MM.1S (cell line): Measurements from ENCODE around the gene STK32B.

Experiments
- DNase-seq: peaks from one replicate; pipeline ENCODE4 v3.0.0-alpha.2; 2015
- H2AFZ ChIP-seq: fragments of 300-600 bp; sonication (generic); 2 replicates; pipeline ENCODE4 v1.6.0; 2016; ENCODE audit warnings: antibody characterized with exemption, low read length
- H3F3A ChIP-seq: fragments of 300-600 bp; sonication (generic); 2 replicates; pipeline ENCODE4 v1.6.1; 2016; ENCODE audit warnings: mild to moderate bottlenecking, antibody characterized with exemption, low read length, moderate library complexity, mixed read lengths; ENCODE audit not compliant: insufficient read depth
- H3K27ac ChIP-seq: fragments of 300-600 bp; sonication (generic); 2 replicates; pipeline ENCODE4 v1.5.1; 2016; ENCODE audit warnings: mild to moderate bottlenecking, low read length
- H3K27me3 ChIP-seq: fragments of 300-600 bp; sonication (generic); replicated peaks from 2 replicates; pipeline ENCODE4 v1.6.0; 2016; ENCODE audit warnings: low read length; ENCODE audit not compliant: insufficient read depth
- H3K36me3 ChIP-seq: fragments of 300-600 bp; sonication (generic); replicated peaks from 2 replicates; pipeline ENCODE4 v1.6.1; 2016; ENCODE audit warnings: mild to moderate bottlenecking, low read length, mixed read lengths; ENCODE audit not compliant: insufficient read depth
- H3K4me1 ChIP-seq: fragments of 300-600 bp; sonication (generic); 2 replicates; pipeline ENCODE4 v1.6.1; 2016; ENCODE audit warnings: low read length, mixed read lengths
- H3K4me2 ChIP-seq: fragments of 300-600 bp; sonication (generic); 2 replicates; pipeline ENCODE4 v1.6.0; 2016; ENCODE audit warnings: low read depth, low read length
- H3K4me3 ChIP-seq: fragments of 300-600 bp; sonication (generic); 2 replicates; pipeline ENCODE4 v1.5.1; 2016; ENCODE audit warnings: low read length, mixed read lengths
- H3K79me2 ChIP-seq: fragments of 300-600 bp; sonication (generic); 2 replicates; pipeline ENCODE4 v1.6.1; 2016; ENCODE audit warnings: mixed run types, low read length, mixed read lengths
- H3K9ac ChIP-seq: fragments of 300-600 bp; sonication (generic); 2 replicates; pipeline ENCODE4 v1.6.1; 2016; ENCODE audit warnings: low read length, mixed read lengths
- H3K9me2 ChIP-seq: fragments of 300-600 bp; sonication (generic); replicated peaks from 2 replicates; pipeline ENCODE4 v1.6.1; 2016; ENCODE audit warnings: mild to moderate bottlenecking, low read length, mixed read lengths; ENCODE audit not compliant: insufficient read depth
- H3K9me3 ChIP-seq: fragments of 300-600 bp; sonication (generic); replicated peaks from 2 replicates; pipeline ENCODE4 v1.6.1; 2016; ENCODE audit warnings: mild to moderate bottlenecking, low read length, mixed read lengths; ENCODE audit not compliant: insufficient read depth
- H4K20me1 ChIP-seq: fragments of 300-600 bp; sonication (generic); 2 replicates; pipeline ENCODE4 v1.6.1; 2016; ENCODE audit warnings: mild to moderate bottlenecking, low read length, moderate library complexity, mixed read lengths; ENCODE audit not compliant: insufficient read depth
- CTCF ChIP-seq: fragments of 300-600 bp; sonication (generic); IDR thresholded peaks from 2 replicates; pipeline ENCODE4 v1.5.1; 2016; ENCODE audit warnings: antibody characterized with exemption, low read length, mixed read lengths
- EZH2 ChIP-seq: fragments of 300-600 bp; sonication (generic); optimal IDR thresholded peaks from 2 replicates; pipeline ENCODE3; 2017; ENCODE audit warnings: low read depth, mild to moderate bottlenecking, antibody characterized with exemption, low read length, mixed read lengths
- EZH2phosphoT487 ChIP-seq: fragments of 300-600 bp; sonication (generic); IDR thresholded peaks from 2 replicates; pipeline ENCODE4 v1.6.1; 2018; ENCODE audit warnings: antibody characterized with exemption, low read length

STK32B gene

GRCh38 chr4:5385741-5386311 is 334.5 kb downstream of the STK32B start:
- no peak for TF ChIP-seq EZH2
- no peak for TF ChIP-seq EZH2phosphoT487
- TF ChIP-seq CTCF = no peak
- H3K4me2 ChIP-seq = no peak overlapping the region
- H3K36me3 ChIP-seq = no peaks in the 10 kb centered on the region
- no peak overlapping the region for H2AFZ ChIP-seq
- no peak for DNase-seq
- H3K27me3 ChIP-seq = no peaks in the 10 kb centered on the region
- H3F3A ChIP-seq = no peaks in the 10 kb centered on the region
- H4K20me1 ChIP-seq = no peaks in the 10 kb centered on the region
- H3K4me1 ChIP-seq = no peaks in the 10 kb centered on the region
- H3K27ac ChIP-seq = no peak overlapping the region
- no peak overlapping the region for H3K9ac ChIP-seq
- H3K4me3 ChIP-seq = no peak overlapping the region
- H3K9me2 ChIP-seq = no peaks in the 10 kb centered on the region
- H3K9me3 ChIP-seq = no peaks in the 10 kb centered on the region
- no peaks in the 10 kb centered on the region for H3K79me2 ChIP-seq

- no peak for DNase-seq
- no peak for TF ChIP-seq EZH2phosphoT487
- no peak for TF ChIP-seq CTCF
- TF ChIP-seq EZH2 = no peak
- Histone ChIP-seq H2AFZ (no peak overlapping the region), H4K20me1 (no peaks in the 10 kb centered on the region), H3K9ac (no peak overlapping the region), H3K9me2 (no peaks in the 10 kb centered on the region), H3K4me2 (no peak overlapping the region), H3K27me3 (no peaks in the 10 kb centered on the region), H3K4me1 (no peaks in the 10 kb centered on the region), H3F3A (no peaks in the 10 kb centered on the region), H3K27ac (no peak overlapping the region), H3K36me3 (no peaks in the 10 kb centered on the region), H3K9me3 (no peaks in the 10 kb centered on the region), H3K79me2 (no peaks in the 10 kb centered on the region), H3K4me3 (no peak overlapping the region)
These were observed 335.6 kb downstream of the STK32B start for GRCh38 chr4:5386921-5387320.

- DNase-seq = no peak
- Histone ChIP-seq H3K27ac (no peak overlapping the region), H3K36me3 (no peaks in the 10 kb centered on the region), H3K4me1 (no peaks in the 10 kb centered on the region), H3K9me3 (no peaks in the 10 kb centered on the region), H3K9ac (no peak overlapping the region), H3K4me3 (no peak overlapping the region), H4K20me1 (no peaks in the 10 kb centered on the region), H3K4me2 (no peak overlapping the region), H2AFZ (no peak overlapping the region), H3K79me2 (no peaks in the 10 kb centered on the region), H3K27me3 (no peaks in the 10 kb centered on the region), H3K9me2 (no peaks in the 10 kb centered on the region), H3F3A (no peaks in the 10 kb centered on the region)
- TF ChIP-seq EZH2phosphoT487 (no peak), EZH2 (no peak), CTCF (no peak)
These were observed 336.2 kb downstream of the STK32B start for GRCh38 chr4:5387457-5387856.
